Thymus (tissue), 11 donors: ENCODE results near the gene LHX8. TPM values are rescaled to one million over a fixed set of nuclear protein-coding genes. Genes with fewer than 3 reads are reported as not detected.

Experiments used
- DNase-seq, 9 donors: peaks; one replicate each; pipeline ENCODE4 v3.0.0-alpha.2; 2013; ENCODE audit warnings: low spot score in 9 of 9, low read depth in 6 of 9, missing footprints in 1 of 9
- H3K27ac ChIP-seq, 2 donors: one replicate each; pipeline ENCODE4 v1.5.1; 2013; ENCODE audit warnings: control low read depth in 1 of 2, low read depth in 1 of 2, low read length in 1 of 2, mild to moderate bottlenecking in 1 of 2, moderate library complexity in 1 of 2
- H3K27me3 ChIP-seq, 2 donors: one replicate each; pipeline ENCODE4 v1.5.1; 2013; ENCODE audit warnings: low read length in 1 of 2; ENCODE audit not compliant: control insufficient read depth in 2 of 2, insufficient read depth in 1 of 2
- H3K36me3 ChIP-seq, 2 donors: one replicate each; pipeline ENCODE4 v1.5.1; 2013; ENCODE audit warnings: low read length in 1 of 2, mild to moderate bottlenecking in 1 of 2, moderate library complexity in 1 of 2; ENCODE audit not compliant: control insufficient read depth in 2 of 2, insufficient read depth in 2 of 2
- H3K4me1 ChIP-seq, 2 donors: one replicate each; pipeline ENCODE4 v1.5.1; 2013; ENCODE audit warnings: low read length in 2 of 2; ENCODE audit not compliant: control insufficient read depth in 2 of 2, insufficient read depth in 2 of 2
- H3K4me3 ChIP-seq, 2 donors: one replicate each; pipeline ENCODE4 v1.5.1; 2013; ENCODE audit warnings: low read length in 2 of 2, control low read depth in 1 of 2, mild to moderate bottlenecking in 1 of 2
- H3K9me3 ChIP-seq, 2 donors: one replicate each; pipeline ENCODE4 v1.5.1; 2013; ENCODE audit warnings: low read length in 1 of 2, mild to moderate bottlenecking in 1 of 2; ENCODE audit not compliant: control insufficient read depth in 2 of 2, insufficient read depth in 1 of 2
- WGBS: extraction: QIAGEN DNeasy Blood & Tissue Kit; methylation state at CpG from one replicate; pipeline ENCODE4 v1.1.7; 2013; 5-methylcytosine and 5-hydroxymethylcytosine counted together
- polyA plus RNA-seq: library from polyadenylated mRNA; stranded (reverse); fragments of 200-250 nt; gene quantifications from one replicate; pipeline ENCODE4 v1.2.3, GENCODE V29; 2013
- total RNA-seq: library from RNA; stranded (reverse); fragments of 120-200 nt; gene quantifications from one replicate; pipeline ENCODE4 v1.2.4, GENCODE V29; 2013
- donor health status: healthy.

LHX8 gene
- total and polyA plus RNA-seq, 2 donors = 0.02 to 0.05 TPM

DNA sequence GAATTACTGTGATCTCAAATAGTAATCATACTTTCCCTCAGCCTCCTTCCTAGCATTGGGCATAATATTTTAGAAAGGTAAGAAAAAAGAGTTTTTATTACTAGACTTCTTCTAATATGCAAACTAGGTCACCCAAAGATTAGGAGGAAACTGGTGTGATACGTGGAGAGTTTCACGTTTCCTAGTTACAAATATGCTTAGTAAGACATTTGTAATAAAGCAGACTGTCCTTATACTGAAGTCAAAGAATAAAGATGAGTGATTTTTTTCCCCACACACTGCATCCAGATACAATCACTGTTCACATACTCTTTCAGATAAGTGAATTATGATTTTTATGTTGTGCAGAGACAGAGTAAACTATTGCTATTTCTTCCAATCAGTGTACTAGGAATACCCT is 17.9 kb downstream of the LHX8 start:
- no peaks in the 10 kb centered on the region for H3K36me3 ChIP-seq
- no peaks in the 10 kb centered on the region for H3K9me3 ChIP-seq
- no peak overlapping the region for H3K4me3 ChIP-seq
- H3K4me1 ChIP-seq = no peaks in the 10 kb centered on the region
- 87% methylated on average over 2 of the region's 2 CpGs for WGBS
- no peak overlapping the region for H3K27ac ChIP-seq
- DNase-seq = no peak
- H3K27me3 ChIP-seq = no peaks in the 10 kb centered on the region

DNA sequence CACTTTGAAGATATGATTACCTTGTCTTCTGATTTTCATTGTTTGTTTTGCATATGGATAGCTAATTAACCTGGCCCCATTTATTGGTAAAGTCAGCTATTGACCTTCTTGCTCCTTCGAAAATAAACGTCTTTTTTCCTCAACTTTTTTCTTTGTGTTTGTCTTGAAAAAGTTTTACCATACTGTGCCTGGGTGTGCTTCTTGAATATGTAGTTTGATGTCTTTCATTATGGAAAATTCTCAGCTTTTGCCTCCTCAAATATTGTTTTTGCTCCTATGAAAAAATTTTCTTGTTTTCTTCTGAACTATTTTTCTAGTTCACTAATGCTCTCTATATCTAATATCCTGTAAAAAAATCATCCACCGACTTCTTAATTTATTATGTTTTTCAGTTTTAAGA is 25.0 kb downstream of the LHX8 start:
- 96% methylated on average over 3 of the region's 3 CpGs for WGBS

DNA sequence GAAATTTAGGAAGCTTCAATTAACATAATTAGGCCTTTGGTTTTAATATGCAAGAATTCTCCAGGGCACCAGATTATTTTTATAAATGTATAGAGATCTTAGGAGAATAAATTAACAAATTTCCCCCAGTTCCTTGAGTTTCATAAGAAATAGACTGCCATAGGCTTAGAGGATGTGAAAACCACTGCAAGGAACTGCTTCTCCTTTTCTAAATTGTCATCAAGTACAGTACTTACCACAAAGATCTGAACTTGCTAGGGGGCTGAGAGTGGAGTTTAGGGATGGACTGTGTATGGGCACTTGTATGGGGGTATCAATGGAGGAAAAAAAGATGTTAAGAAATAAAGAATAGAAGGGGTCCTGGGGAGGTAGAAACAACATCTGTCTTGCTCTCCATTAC is 31.1 kb downstream of the LHX8 start:
- H3K27ac ChIP-seq = no peak overlapping the region
- H3K4me1 ChIP-seq = no peaks in the 10 kb centered on the region
- H3K9me3 ChIP-seq = no peaks in the 10 kb centered on the region
- no peaks in the 10 kb centered on the region for H3K36me3 ChIP-seq
- no peak for DNase-seq
- no peak overlapping the region for H3K4me3 ChIP-seq
- no peaks in the 10 kb centered on the region for H3K27me3 ChIP-seq

More for the DNA sequence above, 25.0 kb downstream of the LHX8 start:
- no peak overlapping the region for H3K4me3 ChIP-seq
- no peaks in the 10 kb centered on the region for H3K27me3 ChIP-seq
- DNase-seq = no peak
- no peaks in the 10 kb centered on the region for H3K36me3 ChIP-seq
- H3K4me1 ChIP-seq = no peaks in the 10 kb centered on the region
- H3K9me3 ChIP-seq = no peaks in the 10 kb centered on the region
- H3K27ac ChIP-seq = no peak overlapping the region

DNA sequence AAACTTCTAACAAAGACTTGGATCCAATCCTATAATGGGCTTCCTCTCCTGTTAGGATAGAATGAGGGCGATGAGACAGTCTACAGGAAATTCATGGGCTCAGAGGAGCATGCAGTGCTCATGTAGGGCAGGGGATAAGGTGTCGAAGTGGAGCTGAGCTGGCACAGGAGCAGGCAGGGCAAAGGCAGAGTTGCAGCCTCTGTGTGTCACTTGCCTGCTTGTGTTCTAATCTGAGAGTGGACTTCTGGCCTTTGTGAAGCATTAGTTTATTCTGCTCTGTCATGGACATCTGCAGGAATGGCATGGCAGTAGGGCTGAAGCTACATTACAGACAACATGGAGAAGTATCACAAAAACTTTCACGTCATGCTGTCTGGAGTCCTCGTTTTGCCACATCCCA is 32.6 kb downstream of the LHX8 start:
- Histone ChIP-seq H3K27me3 (no peaks in the 10 kb centered on the region), H3K4me3 (no peak overlapping the region), H3K36me3 (no peaks in the 10 kb centered on the region), H3K9me3 (no peaks in the 10 kb centered on the region), H3K27ac (no peak overlapping the region), H3K4me1 (no peaks in the 10 kb centered on the region)
- WGBS = 94% methylated on average over 4 of the region's 4 CpGs
- no peak for DNase-seq

DNA sequence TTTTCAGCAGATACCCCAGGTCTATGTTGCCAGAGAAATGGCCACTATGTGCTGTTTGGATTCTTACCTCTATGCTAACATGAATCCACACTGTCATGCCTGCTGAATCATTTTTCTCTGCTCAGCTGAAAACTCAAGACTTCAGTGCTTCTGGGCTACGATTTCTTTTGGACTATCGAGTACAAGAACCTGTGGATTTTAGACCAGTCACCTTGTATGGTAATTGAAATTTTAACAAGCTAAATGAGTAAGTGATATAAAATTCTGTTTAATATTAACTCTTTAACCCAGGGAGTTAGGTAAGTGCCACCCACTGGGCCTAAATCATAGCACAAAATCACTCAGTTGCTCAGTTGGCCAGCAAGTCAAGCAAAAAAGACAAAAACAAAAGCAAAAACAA is 35.8 kb downstream of the LHX8 start:
- no peak overlapping the region for H3K27ac ChIP-seq
- H3K4me1 ChIP-seq = no peaks in the 10 kb centered on the region
- no peak for DNase-seq
- H3K36me3 ChIP-seq = no peaks in the 10 kb centered on the region
- H3K27me3 ChIP-seq = no peaks in the 10 kb centered on the region
- no peak overlapping the region for H3K4me3 ChIP-seq
- 93% methylated on average over 2 of the region's 2 CpGs for WGBS
- no peaks in the 10 kb centered on the region for H3K9me3 ChIP-seq

DNA sequence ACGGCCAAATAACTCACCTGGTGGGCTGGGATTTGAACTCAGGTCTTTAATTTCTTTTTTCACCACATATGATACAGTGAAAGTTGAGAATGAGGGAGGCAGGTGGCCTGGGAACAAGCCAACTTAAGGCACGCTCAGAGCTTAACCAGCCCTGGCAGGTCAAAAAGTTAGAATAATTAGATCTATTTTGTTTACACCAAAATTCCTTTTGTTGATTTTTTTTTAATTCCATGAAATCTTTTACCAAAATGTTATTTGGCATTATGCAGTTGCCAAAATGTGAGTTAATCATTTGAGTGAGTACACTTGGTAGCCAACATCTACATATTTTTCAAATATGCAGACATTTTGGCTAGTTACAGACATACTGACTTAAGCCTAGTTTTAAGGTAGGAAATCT is 36.8 kb downstream of the LHX8 start:
- WGBS = 72% methylated on average over 2 of the region's 2 CpGs
- H3K4me3 ChIP-seq = no peak overlapping the region
- no peaks in the 10 kb centered on the region for H3K4me1 ChIP-seq
- DNase-seq = no peak
- no peaks in the 10 kb centered on the region for H3K9me3 ChIP-seq
- no peaks in the 10 kb centered on the region for H3K27me3 ChIP-seq
- H3K36me3 ChIP-seq = no peaks in the 10 kb centered on the region
- H3K27ac ChIP-seq = no peak overlapping the region

DNA sequence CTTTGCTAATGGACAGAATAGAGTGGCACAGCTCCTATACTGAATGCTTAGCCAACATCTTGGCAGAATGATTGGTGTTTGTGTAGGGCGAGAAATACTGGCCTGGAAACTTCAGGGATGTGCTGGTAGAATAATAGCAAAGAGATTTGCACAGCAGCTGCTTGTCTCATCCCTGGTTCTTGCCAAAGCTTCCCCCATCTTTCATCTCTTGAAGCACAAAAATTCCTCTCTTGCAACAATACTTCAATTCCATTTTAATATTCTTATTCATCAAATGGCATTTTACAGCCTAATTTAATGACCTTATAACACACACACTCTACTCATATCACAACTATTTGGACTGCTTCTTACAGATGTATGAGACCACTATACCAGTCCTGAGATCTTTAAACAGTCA is 37.7 kb downstream of the LHX8 start:
- no peaks in the 10 kb centered on the region for H3K36me3 ChIP-seq
- no peaks in the 10 kb centered on the region for H3K27me3 ChIP-seq
- 96% methylated on average over 1 of the region's 1 CpG for WGBS
- H3K27ac ChIP-seq = no peak overlapping the region
- H3K4me3 ChIP-seq = no peak overlapping the region
- no peaks in the 10 kb centered on the region for H3K4me1 ChIP-seq
- no peaks in the 10 kb centered on the region for H3K9me3 ChIP-seq
- DNase-seq = no peak

DNA sequence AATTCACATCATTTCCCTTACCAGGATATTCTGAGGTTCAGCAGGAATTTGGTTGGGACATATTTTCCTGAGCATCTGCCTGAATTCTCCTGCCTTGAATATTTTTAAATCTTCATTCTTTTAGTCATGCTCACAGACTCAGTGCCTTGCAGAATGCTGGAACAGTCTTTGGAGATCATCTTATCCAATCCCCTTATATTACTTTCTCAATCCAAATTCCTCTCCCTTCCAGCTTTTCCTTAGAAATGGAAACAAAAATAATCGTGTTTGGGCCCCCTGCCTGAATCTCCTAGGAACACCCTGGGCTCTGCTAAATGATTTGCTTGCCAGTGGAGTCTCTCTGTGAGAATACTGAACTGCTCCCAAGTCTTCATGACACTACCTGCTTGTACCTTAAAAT is 38.4 kb downstream of the LHX8 start:
- Histone ChIP-seq H3K9me3 (no peaks in the 10 kb centered on the region), H3K36me3 (no peaks in the 10 kb centered on the region), H3K4me3 (no peak overlapping the region), H3K27ac (no peak overlapping the region), H3K27me3 (no peaks in the 10 kb centered on the region), H3K4me1 (no peaks in the 10 kb centered on the region)
- no peak for DNase-seq
- 61% methylated on average over 1 of the region's 1 CpG for whole genome bisulfite sequencing

DNA sequence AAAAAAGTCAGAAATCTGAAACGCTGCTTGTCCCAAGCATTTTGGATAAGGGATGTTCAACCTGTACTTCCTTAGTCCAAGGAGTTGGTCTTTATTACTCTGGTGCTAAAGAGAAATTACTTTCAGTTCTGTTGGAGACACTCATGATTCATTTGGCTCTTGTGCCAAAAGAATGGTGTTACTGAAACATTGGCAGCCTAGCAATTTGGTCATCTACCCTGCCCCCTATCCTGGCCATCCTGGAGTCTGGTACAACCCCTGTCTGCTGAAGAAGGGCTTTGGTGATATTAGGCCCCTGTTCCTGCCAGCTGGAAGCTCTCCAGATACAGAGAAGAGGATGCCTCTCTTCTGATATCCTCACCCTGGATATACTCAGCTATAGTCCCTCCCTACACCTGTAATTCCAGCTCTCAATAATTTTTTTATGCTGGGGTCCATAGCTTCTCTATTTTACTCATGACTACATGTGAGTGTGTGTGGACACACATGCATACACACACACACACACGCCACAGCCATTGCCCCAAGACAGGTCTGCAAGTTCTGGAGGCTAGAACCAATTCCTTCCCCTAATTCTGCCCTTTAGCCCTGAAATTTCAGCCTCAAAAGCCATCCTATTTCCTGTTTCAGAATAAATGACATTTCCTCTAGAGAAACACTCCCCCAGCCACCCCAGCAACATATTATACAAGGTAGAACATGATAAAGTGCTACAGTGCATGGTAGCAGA is 40.0 kb downstream of the LHX8 start:
- Histone ChIP-seq H3K27me3 (no peaks in the 10 kb centered on the region), H3K4me1 (no peaks in the 10 kb centered on the region), H3K36me3 (no peaks in the 10 kb centered on the region), H3K4me3 (no peak overlapping the region), H3K27ac (no peak overlapping the region), H3K9me3 (no peaks in the 10 kb centered on the region)
- 76% methylated on average over 2 of the region's 2 CpGs for WGBS
- no peak for DNase-seq
